Measurements from ENCODE around the gene METTL1. TPM values are rescaled to one million over a fixed set of nuclear protein-coding genes. Genes with fewer than 3 reads are reported as not detected.

The METTL1 gene
- total RNA-seq, 2 experiments from 2014 or later, result 30.0 to 32.0 TPM

DNA sequence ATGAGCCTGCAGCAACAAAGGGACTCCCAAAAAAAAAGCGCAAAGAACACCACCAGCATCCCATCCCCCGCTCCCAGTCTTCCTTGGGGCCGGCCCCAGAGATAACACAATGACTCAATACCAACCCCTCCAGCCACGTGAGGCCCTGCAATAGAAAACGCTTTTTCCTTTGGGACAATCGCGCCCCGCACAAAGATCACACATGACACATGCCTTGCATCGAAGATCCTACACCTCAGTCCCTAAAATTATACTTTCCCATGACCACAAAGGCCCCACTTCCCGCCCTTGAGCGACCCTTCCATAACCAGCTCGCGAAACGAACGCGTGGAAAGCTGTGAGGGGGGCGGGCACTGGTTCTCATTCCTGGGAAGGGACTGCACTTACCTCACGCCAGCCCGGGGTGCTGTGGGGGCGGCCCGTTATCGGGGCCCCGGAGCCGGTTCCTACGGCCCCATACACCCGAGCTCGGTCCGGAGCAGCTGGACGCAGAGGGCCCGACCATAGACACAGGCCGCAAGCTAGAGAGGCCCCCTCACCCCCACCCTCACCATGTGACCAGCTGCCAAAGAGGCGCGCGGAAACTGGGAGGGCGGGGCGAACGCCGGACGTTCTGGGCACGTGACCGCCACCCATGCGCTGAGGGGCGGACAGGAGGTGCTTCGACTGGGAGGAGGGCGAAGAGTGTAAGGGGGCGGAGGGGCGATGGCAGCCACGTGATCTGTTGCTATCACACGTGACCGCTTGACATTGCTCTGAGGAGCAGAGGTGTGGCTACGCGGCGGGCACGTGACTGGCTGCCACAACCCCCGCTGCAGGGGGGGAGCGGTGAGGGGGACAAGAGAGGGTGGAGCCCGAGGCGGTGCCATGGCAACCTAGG is 19.9 kb downstream of the METTL1 start, which contains the start of gene CDK4:
Gene CDK4, minus strand, starts transcription at position 523 of the 880 bp plus-strand sequence. CDS start 593 bp downstream, outside the sequence.
- no peaks in the 10 kb centered on the region for H3K27me3 Mint-ChIP-seq
- intact Hi-C loops (cut with micrococcal nuclease), result loop anchor here (1.0 to 10.0 kb wide), 8 partner anchors 8 to 1845 kb away; partner anchors contain the start of genes CTDSP2, EEF1AKMT3, MBD6 and METTL1
- ChIA-PET CTCF (interaction anchor here (0.7 to 1.0 kb wide), 2 partner anchors 10 to 13 kb away, joined by 3 to 7 read pairs; no protein-coding TSS in a partner anchor), POLR2A (interaction anchor here (0.6 to 1.6 kb wide), 3 partner anchors 10 to 148 kb away, joined by 3 to 10 read pairs (median 3); partner anchors contain the start of genes DTX3 and EEF1AKMT3)
- DNase-seq, result peak; percentile 100
- peaks cover 43% of the 10 kb centered on the region for H3K36me3 Mint-ChIP-seq
- H3K9me3 Mint-ChIP-seq, result no peaks in the 10 kb centered on the region
- peak within 1 kb of the TSS; percentile 95 for H3K4me3 Mint-ChIP-seq
- peak within 1 kb of the TSS; percentile 91 for H3K27ac Mint-ChIP-seq
- peaks cover 54% of the 10 kb centered on the region for H3K4me1 Mint-ChIP-seq (ENCODE audit: low read depth)

- intact Hi-C loops (cut with micrococcal nuclease), result loop anchor here (10.0 kb wide), 1 partner anchor 677 kb away; the partner anchor contains the start of gene NEMP1
- ChIA-PET POLR2A (interaction anchor here (0.6 to 1.6 kb wide), 3 partner anchors 9 to 147 kb away, joined by 3 to 10 read pairs (median 3); partner anchors contain the start of genes DTX3 and EEF1AKMT3), CTCF (no interaction called here)
- Mint-ChIP-seq H3K9me3 (no peaks in the 10 kb centered on the region), H3K4me1 (ENCODE audit: low read depth) (peaks cover 50% of the 10 kb centered on the region), H3K27ac (peak overlapping the region; percentile 91), H3K36me3 (peaks cover 42% of the 10 kb centered on the region), H3K4me3 (peak overlapping the region; percentile 95), H3K27me3 (no peaks in the 10 kb centered on the region)
- DNase-seq, result no peak
Measured at GRCh38 chr12:57751432-57751787, 20.5 kb downstream of the METTL1 start.

- no peak for DNase-seq
- intact Hi-C loops (cut with micrococcal nuclease), result loop anchor here (10.0 kb wide), 1 partner anchor 676 kb away; the partner anchor contains the start of gene NEMP1
- peaks cover 51% of the 10 kb centered on the region for H3K4me1 Mint-ChIP-seq (ENCODE audit: low read depth)
- no peaks in the 10 kb centered on the region for H3K9me3 Mint-ChIP-seq
- ChIA-PET POLR2A (no interaction called here), CTCF (interaction anchor here (1.0 kb wide), 1 partner anchor 8 kb away, joined by 3 read pairs; no protein-coding TSS in a partner anchor)
- H3K4me3 Mint-ChIP-seq, result peak overlapping the region; percentile 95
- no peaks in the 10 kb centered on the region for H3K27me3 Mint-ChIP-seq
- H3K27ac Mint-ChIP-seq, result peak overlapping the region; percentile 91
- peaks cover 46% of the 10 kb centered on the region for H3K36me3 Mint-ChIP-seq
Measured at GRCh38 chr12:57750561-57751431, 21.1 kb downstream of the METTL1 start.

DNA sequence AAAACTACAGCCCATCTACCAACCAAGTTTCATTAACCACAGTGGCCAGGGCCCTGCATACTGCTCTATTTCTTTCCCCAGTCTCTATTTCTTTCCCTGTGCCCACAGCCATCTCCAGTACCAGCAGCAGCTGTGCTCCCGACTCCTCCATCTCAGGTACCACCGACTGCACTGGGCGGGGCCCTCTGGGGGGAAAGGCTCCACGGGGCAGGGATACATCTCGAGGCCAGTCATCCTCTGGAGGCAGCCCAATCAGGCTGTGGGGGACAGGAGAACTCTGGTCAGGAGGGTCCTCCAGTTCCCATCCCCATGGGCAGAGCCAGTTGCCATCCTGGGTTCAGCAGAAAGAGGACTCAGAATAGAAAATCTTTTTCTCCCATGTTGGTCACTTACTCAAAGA is 22.8 kb downstream of the METTL1 start:
- H3K9me3 Mint-ChIP-seq, result no peaks in the 10 kb centered on the region
- peaks cover 50% of the 10 kb centered on the region for H3K36me3 Mint-ChIP-seq
- peaks cover 61% of the 10 kb centered on the region for H3K4me1 Mint-ChIP-seq (ENCODE audit: low read depth)
- ChIA-PET POLR2A (no interaction called here), CTCF (interaction anchor here (1.0 to 1.4 kb wide), 2 partner anchors 11 to 165 kb away, joined by 3 to 5 read pairs; no protein-coding TSS in a partner anchor)
- intact Hi-C loops (cut with micrococcal nuclease), result no loop called here
- no peak for DNase-seq
- H3K27me3 Mint-ChIP-seq, result no peaks in the 10 kb centered on the region
- no peak overlapping the region for H3K4me3 Mint-ChIP-seq
- no peak overlapping the region for H3K27ac Mint-ChIP-seq

GRCh38 chr12:57746025-57746424 is 25.9 kb downstream of the METTL1 start:
- intact Hi-C loops (cut with micrococcal nuclease), result no loop called here
- Mint-ChIP-seq H3K27me3 (no peaks in the 10 kb centered on the region), H3K36me3 (peaks cover 36% of the 10 kb centered on the region), H3K27ac (peak overlapping the region; percentile 88), H3K9me3 (no peaks in the 10 kb centered on the region), H3K4me3 (peak overlapping the region; percentile 93), H3K4me1 (ENCODE audit: low read depth) (peaks cover 52% of the 10 kb centered on the region)
- CTCF ChIA-PET, result interaction anchor here (3.2 kb wide), 1 partner anchor 10 kb away, joined by 14 read pairs; no protein-coding TSS in a partner anchor
- no peak for DNase-seq
- POLR2A ChIA-PET, result no interaction called here

GRCh38 chr12:57745485-57745881 is 26.4 kb downstream of the METTL1 start:
- Mint-ChIP-seq H3K4me1 (ENCODE audit: low read depth) (peaks cover 52% of the 10 kb centered on the region), H3K27me3 (no peaks in the 10 kb centered on the region), H3K4me3 (peak overlapping the region; percentile 93), H3K36me3 (peaks cover 30% of the 10 kb centered on the region), H3K9me3 (no peaks in the 10 kb centered on the region), H3K27ac (peak overlapping the region; percentile 88)
- no peak for DNase-seq
- ChIA-PET CTCF (interaction anchor here (1.4 to 3.2 kb wide), 2 partner anchors 11 to 14 kb away, joined by 7 to 14 read pairs; no protein-coding TSS in a partner anchor), POLR2A (interaction anchor here (1.1 to 1.3 kb wide), 3 partner anchors 19 to 221 kb away, joined by 4 to 5 read pairs (median 4); partner anchors contain the start of genes EEF1AKMT3 and METTL1)
- intact Hi-C loops (cut with micrococcal nuclease), result loop anchor here (2.0 kb wide), 2 partner anchors 225 to 267 kb away; partner anchors contain the start of genes ARHGAP9 and DDIT3

DNA sequence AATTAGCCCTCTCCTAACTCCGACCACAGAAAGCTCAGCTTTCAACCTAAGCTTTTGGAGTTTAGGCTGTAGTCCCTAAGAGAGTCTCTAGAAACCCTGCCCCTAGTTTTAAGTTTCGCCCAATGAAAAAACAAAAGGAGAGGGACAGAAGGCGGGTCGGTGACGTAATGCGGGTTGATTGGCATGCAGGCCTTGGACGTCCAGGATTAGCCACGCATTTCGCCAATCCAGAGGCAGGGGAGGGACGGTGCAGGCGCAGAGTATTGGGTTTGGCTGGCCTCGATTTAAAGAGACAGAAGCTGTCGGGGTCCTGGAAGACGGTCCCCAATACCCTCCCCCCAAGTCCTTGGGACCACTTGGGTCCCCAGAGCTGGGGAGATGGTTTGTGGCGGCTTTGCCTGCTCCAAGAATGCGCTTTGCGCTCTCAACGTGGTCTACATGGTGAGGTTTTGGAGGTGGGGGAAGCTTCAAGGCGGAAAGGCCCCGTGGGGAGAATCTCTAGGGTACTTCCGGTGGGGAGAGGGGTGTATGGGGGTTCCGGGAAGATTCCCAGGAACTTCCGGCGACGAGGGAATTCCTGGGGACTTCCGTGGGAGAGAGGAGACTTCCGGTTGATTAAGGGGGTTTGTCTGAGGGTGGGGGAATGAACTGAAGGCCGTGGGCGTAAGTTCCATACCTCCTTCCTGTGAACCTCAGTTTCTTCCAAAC is 27.0 kb downstream of the METTL1 start, which contains the start of gene TSPAN31:
Gene TSPAN31, plus strand, starts transcription at position 263 of the 708 bp plus-strand sequence. Its CDS starts 116 bp downstream, at position 379.
- ChIA-PET POLR2A (interaction anchor here (1.1 to 1.3 kb wide), 3 partner anchors 20 to 221 kb away, joined by 4 to 5 read pairs (median 4); partner anchors contain the start of genes EEF1AKMT3 and METTL1), CTCF (interaction anchor here (0.7 to 3.2 kb wide), 3 partner anchors 10 to 15 kb away, joined by 3 to 14 read pairs (median 7); partner anchors contain the start of gene MARCHF9)
- peak within 1 kb of the TSS; percentile 88 for H3K27ac Mint-ChIP-seq
- DNase-seq, result peak; percentile 98
- peaks cover 50% of the 10 kb centered on the region for H3K4me1 Mint-ChIP-seq (ENCODE audit: low read depth)
- peaks cover 26% of the 10 kb centered on the region for H3K36me3 Mint-ChIP-seq
- intact Hi-C loops (cut with micrococcal nuclease), result loop anchor here (1.0 to 5.0 kb wide), 7 partner anchors 7 to 266 kb away; partner anchors contain the start of genes ARHGAP9, B4GALNT1, CDK4 and DCTN2
- no peaks in the 10 kb centered on the region for H3K9me3 Mint-ChIP-seq
- H3K4me3 Mint-ChIP-seq, result peak within 1 kb of the TSS; percentile 93
- no peaks in the 10 kb centered on the region for H3K27me3 Mint-ChIP-seq

DNA sequence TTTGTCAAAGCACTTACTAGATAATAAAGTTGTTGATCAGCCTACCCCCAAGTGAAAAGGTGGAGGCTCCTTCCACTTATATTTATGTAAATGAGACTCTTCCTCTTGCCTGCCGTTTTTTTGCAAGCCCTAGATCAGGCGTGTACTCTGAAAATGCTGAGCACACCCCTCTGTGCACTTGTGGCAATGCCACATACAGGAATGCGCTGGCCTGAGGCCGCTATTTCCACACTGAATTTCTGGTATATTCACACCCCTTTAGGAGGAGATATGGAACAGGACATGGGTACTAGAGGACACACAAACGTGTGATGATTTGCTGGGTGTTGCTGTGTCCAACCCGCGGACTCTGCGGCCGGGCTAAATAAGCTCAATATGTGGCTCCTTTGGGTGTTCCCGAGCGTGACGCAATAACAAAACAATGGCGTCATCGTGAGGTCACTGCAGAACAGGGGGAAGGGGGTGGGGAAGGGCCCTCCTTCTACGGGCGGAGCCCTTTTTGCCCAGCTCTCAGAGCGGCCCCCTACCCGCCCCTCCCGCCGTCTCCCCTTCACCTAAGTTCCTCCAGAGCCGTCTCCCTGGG is 27.6 kb downstream of the METTL1 start:
- Mint-ChIP-seq H3K27me3 (no peaks in the 10 kb centered on the region), H3K4me3 (peak overlapping the region; percentile 93), H3K9me3 (no peaks in the 10 kb centered on the region), H3K36me3 (peaks cover 26% of the 10 kb centered on the region), H3K4me1 (ENCODE audit: low read depth) (peaks cover 56% of the 10 kb centered on the region), H3K27ac (peak overlapping the region; percentile 88)
- ChIA-PET CTCF (interaction anchor here (0.7 to 3.2 kb wide), 3 partner anchors 11 to 15 kb away, joined by 3 to 14 read pairs (median 7); partner anchors contain the start of gene MARCHF9), POLR2A (interaction anchor here (1.1 to 1.3 kb wide), 3 partner anchors 20 to 220 kb away, joined by 4 to 5 read pairs (median 4); partner anchors contain the start of genes EEF1AKMT3 and METTL1)
- DNase-seq, result peak; percentile 89
- intact Hi-C loops (cut with micrococcal nuclease), result loop anchor here (1.0 to 5.0 kb wide), 7 partner anchors 8 to 265 kb away; partner anchors contain the start of genes ARHGAP9, B4GALNT1, CDK4 and DCTN2

DNA sequence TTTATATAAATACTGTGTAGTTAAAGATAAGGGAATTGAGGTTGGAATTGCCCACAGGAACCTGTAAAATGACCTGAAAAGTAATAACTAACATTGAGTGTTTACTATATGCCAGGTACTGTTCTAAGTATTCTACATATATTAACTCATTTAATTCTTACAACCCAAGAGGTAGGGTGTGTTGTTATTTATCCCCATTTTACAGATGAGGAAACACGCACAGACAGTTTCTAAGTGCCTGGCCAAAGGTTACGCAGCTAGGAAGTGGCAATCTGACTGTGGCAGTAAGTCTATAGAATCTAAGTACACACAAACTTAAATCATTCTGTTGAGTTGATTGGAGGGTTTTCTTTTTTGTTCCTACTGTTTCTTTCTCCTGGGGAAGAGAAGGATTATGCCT is 28.1 kb downstream of the METTL1 start:
- DNase-seq, result no peak
- Mint-ChIP-seq H3K27me3 (no peaks in the 10 kb centered on the region), H3K27ac (peak overlapping the region; percentile 88), H3K4me3 (peak overlapping the region; percentile 93), H3K9me3 (no peaks in the 10 kb centered on the region), H3K36me3 (peaks cover 26% of the 10 kb centered on the region), H3K4me1 (ENCODE audit: low read depth) (peaks cover 58% of the 10 kb centered on the region)
- ChIA-PET POLR2A (interaction anchor here (3.0 kb wide), 1 partner anchor 8 kb away, joined by 10 read pairs; the partner anchor contains the start of gene CDK4), CTCF (interaction anchor here (3.2 kb wide), 1 partner anchor 13 kb away, joined by 14 read pairs; no protein-coding TSS in a partner anchor)
- intact Hi-C loops (cut with micrococcal nuclease), result loop anchor here (1.0 to 5.0 kb wide), 7 partner anchors 9 to 265 kb away; partner anchors contain the start of genes ARHGAP9, B4GALNT1, CDK4 and DCTN2
